Pancreas (tissue), 10 donors: ENCODE measurements around the gene SELENON. TPM values are rescaled to one million over a fixed set of nuclear protein-coding genes. Genes with fewer than 3 reads are reported as not detected.
A peak's percentile ranks its signal among the peaks of the same experiment; 100 is the strongest.

Experiments
- ATAC-seq, 4 donors: fragments of 200-7000 bp; cut with Tn5 transposase; one replicate each; pipeline versions ENCODE4 v1.8.0 to v1.9.1; 2020; ENCODE audit warnings: mild to moderate bottlenecking in 4 of 4, moderate library complexity in 4 of 4
- DNase-seq, 6 donors: peaks; one replicate each; pipeline ENCODE4 v3.0.0-alpha.2; 2020
- FAIRE-seq: peaks from 2 replicates; lab custom pipeline; 2012; peaks lifted over from hg19 to GRCh38; lab: Jason Lieb, UNC
- H3K27ac ChIP-seq, 4 donors: fragments of 200-600 bp; sonication (generic); 1 replicate in 3 of 4; 2 replicates in 1 of 4; pipeline versions ENCODE4 v1.5.0 to v1.8.0; 2020
- H3K27me3 ChIP-seq, 4 donors: fragments of 200-600 bp; one replicate each; pipeline ENCODE4 v1.8.0; 2021
- H3K36me3 ChIP-seq, 3 donors: fragments of 200-600 bp; sonication (generic) in 1 of 3; one replicate each; pipeline versions ENCODE4 v1.5.0 to v1.8.0; 2020 to 2021
- H3K4me1 ChIP-seq, 3 donors: fragments of 200-600 bp; one replicate each; pipeline ENCODE4 v1.8.0; 2021
- H3K4me3 ChIP-seq, 4 donors: fragments of 200-600 bp; sonication (generic) in 2 of 4; one replicate each; pipeline versions ENCODE4 v1.5.0 to v1.8.0; 2020 to 2021
- H3K9me3 ChIP-seq, 4 donors: fragments of 200-600 bp; one replicate each; pipeline ENCODE4 v1.8.0; 2021
- CTCF ChIP-seq, 4 donors: fragments of 200-600 bp; sonication (generic) in 3 of 4; IDR thresholded peaks; one replicate each; pipeline versions ENCODE4 v1.5.0 to v1.8.0; 2021; ENCODE audit warnings: antibody characterized with exemption in 4 of 4
- WGBS, 2 donors: extraction: QIAGEN DNeasy Blood & Tissue Kit; methylation state at CpG; one replicate each; pipeline ENCODE4 v1.1.7; 2013; 5-methylcytosine and 5-hydroxymethylcytosine counted together
- intact Hi-C, 3 donors: fragments of 100-400 bp; cut with DNase I; formaldehyde crosslinking; loops; one replicate each; pipeline versions ENCODE4 v1.11.1 to v1.14.2; 2022
- polyA plus RNA-seq, 2 donors: library from polyadenylated mRNA; stranded (reverse); fragments of 200-250 nt; gene quantifications; one replicate each; pipeline ENCODE4 v1.2.3, GENCODE V29; 2013
- total RNA-seq, 6 donors: library from RNA; stranded (reverse); fragmentation: NEBNext Ultra II Directional in 4 of 6; extraction: Animal tissue kit (Norgen Biotek cat#: 25700) in 4 of 6; gene quantifications; one replicate each; pipeline versions ENCODE4 v1.2.1 to v1.2.4, GENCODE V29; 2021 to 2023
- donor health status: healthy with polysubstance abuse.
- donor health status: DM: no; HTN: no; CAD: no; lungs with moderate emphysema.
- donor health status: DM: no; HTN: no; CAD: no.
- donor health status: control.
- donor health status: control.
- donor health status: Bipolar disorder and iron deficiency.
- donor health status: DM: yes; HTN: yes; CAD: no.
- donor health status: DM: no; HTN: no; CAD: no.
- donor health status: DM: no; HTN: no; CAD: no.
- donor health status: DM: yes; HTN: yes; CAD: no.

The SELENON gene, protein sequence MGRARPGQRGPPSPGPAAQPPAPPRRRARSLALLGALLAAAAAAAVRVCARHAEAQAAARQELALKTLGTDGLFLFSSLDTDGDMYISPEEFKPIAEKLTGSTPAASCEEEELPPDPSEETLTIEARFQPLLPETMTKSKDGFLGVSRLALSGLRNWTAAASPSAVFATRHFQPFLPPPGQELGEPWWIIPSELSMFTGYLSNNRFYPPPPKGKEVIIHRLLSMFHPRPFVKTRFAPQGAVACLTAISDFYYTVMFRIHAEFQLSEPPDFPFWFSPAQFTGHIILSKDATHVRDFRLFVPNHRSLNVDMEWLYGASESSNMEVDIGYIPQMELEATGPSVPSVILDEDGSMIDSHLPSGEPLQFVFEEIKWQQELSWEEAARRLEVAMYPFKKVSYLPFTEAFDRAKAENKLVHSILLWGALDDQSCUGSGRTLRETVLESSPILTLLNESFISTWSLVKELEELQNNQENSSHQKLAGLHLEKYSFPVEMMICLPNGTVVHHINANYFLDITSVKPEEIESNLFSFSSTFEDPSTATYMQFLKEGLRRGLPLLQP
- total RNA-seq (10 to 100 TPM; 27.8 to 48.3 (median 39.5) TPM), polyA plus RNA-seq (10 to 100 TPM; 29.8 to 39.3 TPM)

DNA sequence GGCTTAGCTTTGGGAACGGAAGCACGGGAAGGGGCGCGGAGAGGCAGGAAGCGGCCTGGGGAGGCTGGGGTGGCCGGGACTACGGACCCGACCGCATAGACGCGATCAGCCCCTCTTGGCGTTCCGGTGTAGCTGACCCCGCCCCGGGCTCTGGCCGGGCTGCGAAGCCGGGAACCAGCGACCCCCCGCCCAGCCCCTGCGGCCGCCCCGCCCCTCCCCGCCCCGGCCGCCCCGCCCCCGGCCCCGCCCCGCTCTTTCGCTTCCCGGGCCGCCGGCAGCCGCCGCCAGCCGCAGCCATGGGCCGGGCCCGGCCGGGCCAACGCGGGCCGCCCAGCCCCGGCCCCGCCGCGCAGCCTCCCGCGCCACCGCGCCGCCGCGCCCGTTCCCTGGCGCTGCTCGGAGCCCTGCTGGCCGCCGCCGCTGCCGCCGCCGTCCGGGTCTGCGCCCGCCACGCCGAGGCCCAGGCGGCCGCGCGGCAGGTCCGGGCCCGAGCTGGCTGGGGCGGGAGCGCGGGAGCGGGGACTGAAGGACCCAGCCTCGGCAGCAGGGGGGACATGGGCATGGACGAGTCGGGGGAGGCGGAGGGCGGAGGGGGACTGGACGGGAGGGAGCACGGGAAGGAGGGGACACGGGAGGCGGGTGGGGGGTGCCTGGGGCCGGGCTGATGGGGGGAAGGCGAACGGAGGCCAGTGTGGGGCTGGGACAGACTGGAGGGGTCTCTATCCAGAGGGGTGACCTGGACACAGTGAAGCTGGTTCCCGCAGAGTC, at the start of gene SELENON:
SELENON (plus strand) TSS at position 259 of the 768 bp plus-strand sequence; CDS start at position 297, 38 bp downstream.
- no peaks in the 10 kb centered on the region for H3K9me3 ChIP-seq
- no peaks in the 10 kb centered on the region for H3K27me3 ChIP-seq
- intact Hi-C loops: loop anchor here in 2 of 3 donors (5.0 kb wide), 2 partner anchors 188 to 193 kb away; no protein-coding TSS in a partner anchor
- no peak for TF ChIP-seq CTCF (IDR thresholded peaks at IDR 0.05)
- peak within 1 kb of the TSS; percentile 10 to 60 (median 32) for H3K4me3 ChIP-seq
- peaks cover 6 to 37% (median 7%) of the 10 kb centered on the region in 3 donors for H3K4me1 ChIP-seq
- H3K27ac ChIP-seq: peak within 1 kb of the TSS; percentile 18 to 78 (median 69)
- WGBS, 2 donors: 0 to 1% methylated on average over 38 to 89 of the region's 91 CpGs
- DNase-seq (peak in 5 of 6 donors; percentile 54 to 87 (median 73)), FAIRE-seq (no peak), ATAC-seq (peak; percentile 39 to 68 (median 54))
- H3K36me3 ChIP-seq: no peaks in the 10 kb centered on the region

DNA sequence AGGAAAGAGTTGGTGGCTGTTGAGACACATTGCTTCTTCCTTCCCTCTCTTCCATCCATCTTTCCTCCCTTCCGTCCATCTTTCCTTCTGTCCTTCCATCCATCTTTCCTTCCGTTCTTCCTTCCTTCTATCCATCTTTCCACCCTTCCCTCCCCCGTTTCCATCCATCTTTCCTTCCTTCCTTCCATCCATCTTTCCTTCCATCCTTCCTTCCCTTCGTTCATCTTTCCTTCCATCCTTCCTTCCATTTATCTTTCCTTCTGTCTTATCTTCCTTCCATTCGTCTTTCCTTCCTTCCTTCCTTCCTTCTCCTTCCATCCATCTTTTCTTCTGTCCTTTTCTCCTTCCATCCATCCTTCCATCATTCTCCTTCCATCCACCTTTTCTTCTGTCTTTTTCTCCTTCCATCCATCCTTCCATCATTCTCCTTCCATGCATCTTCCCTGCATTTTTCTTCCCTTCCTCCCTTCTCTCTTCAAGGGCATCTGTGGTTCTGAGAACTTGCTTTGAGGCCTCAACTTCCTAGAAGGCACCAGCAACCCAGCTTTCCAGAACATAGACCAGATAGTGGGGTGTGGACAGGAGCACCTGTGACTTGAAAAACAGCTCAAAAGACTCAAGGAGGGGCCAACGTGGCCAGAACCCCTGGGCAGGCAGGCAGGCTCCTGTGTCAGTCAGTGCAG, 48.9 kb upstream of the SELENON start:
- Histone ChIP-seq H3K4me3 (no peak overlapping the region), H3K4me1 (no peaks in the 10 kb centered on the region), H3K9me3 (no peaks in the 10 kb centered on the region), H3K36me3 (no peaks in the 10 kb centered on the region), H3K27me3 (no peaks in the 10 kb centered on the region), H3K27ac (no peak overlapping the region)
- FAIRE-seq (no peak), ATAC-seq (no peak), DNase-seq (no peak)
- intact Hi-C loops: no loop called here
- 67 to 86% methylated on average over 6 of the region's 6 CpGs for WGBS, 2 donors
- no peak for TF ChIP-seq CTCF (IDR thresholded peaks at IDR 0.05)

DNA sequence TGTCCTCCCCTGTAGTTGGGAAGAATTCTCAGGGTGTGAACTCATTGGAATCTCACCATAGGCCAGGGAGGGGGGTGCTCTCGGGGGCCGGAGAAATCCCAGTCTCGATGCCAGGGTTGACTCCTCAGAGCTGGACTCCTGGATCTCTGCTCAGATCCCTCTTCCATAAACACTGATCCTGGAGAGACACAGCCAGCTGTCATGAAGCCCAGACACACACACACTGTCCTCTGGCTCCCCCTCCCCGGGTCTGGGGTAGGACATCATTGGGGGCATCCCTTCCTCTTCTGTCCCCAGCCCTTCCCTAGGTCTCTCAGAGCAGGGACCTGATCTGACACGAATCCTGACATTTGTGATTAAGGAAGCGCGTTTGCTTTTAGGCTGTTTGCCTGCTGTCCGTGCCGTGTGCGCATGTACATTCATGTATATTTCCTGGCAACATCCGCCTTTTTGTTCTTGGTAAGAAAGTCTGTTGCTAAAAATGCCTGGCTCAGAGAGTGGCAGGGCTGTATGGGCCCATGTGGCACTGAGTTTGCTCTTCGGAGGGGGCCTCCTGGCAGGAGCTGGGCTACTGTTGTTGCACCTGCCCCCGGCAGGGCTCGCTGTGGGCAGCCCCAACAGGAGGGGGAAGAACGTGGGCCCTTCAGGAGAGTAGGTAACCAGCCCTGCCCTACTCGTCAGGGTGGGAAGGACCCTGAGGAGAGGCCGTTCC, 45.4 kb upstream of the SELENON start:
- ATAC-seq (no peak), DNase-seq (no peak), FAIRE-seq (no peak)
- Histone ChIP-seq H3K27me3 (no peaks in the 10 kb centered on the region), H3K4me3 (no peak overlapping the region), H3K9me3 (no peaks in the 10 kb centered on the region), H3K4me1 (peaks cover 0 to 4% (median 0%) of the 10 kb centered on the region in 3 donors), H3K36me3 (no peaks in the 10 kb centered on the region), H3K27ac (no peak overlapping the region)
- intact Hi-C loops: no loop called here
- no peak for TF ChIP-seq CTCF (IDR thresholded peaks at IDR 0.05)
- WGBS, 2 donors: 81 to 89% methylated on average over 17 of the region's 17 CpGs

GRCh38 chr1:25755475-25756125, 44.4 kb upstream of the SELENON start:
- H3K27me3 ChIP-seq: no peaks in the 10 kb centered on the region
- intact Hi-C loops: no loop called here
- H3K4me3 ChIP-seq: no peak overlapping the region
- DNase-seq (no peak), ATAC-seq (no peak), FAIRE-seq (no peak)
- H3K9me3 ChIP-seq: no peaks in the 10 kb centered on the region
- H3K27ac ChIP-seq: no peak overlapping the region
- H3K36me3 ChIP-seq: no peaks in the 10 kb centered on the region
- peaks cover 0 to 4% (median 0%) of the 10 kb centered on the region in 3 donors for H3K4me1 ChIP-seq
- no peak for TF ChIP-seq CTCF (IDR thresholded peaks at IDR 0.05)
- WGBS, 2 donors: 85 to 88% methylated on average over 7 of the region's 7 CpGs
